ENCODE results near the gene CNTN2.

- TF ChIP-seq, protein P1, sequence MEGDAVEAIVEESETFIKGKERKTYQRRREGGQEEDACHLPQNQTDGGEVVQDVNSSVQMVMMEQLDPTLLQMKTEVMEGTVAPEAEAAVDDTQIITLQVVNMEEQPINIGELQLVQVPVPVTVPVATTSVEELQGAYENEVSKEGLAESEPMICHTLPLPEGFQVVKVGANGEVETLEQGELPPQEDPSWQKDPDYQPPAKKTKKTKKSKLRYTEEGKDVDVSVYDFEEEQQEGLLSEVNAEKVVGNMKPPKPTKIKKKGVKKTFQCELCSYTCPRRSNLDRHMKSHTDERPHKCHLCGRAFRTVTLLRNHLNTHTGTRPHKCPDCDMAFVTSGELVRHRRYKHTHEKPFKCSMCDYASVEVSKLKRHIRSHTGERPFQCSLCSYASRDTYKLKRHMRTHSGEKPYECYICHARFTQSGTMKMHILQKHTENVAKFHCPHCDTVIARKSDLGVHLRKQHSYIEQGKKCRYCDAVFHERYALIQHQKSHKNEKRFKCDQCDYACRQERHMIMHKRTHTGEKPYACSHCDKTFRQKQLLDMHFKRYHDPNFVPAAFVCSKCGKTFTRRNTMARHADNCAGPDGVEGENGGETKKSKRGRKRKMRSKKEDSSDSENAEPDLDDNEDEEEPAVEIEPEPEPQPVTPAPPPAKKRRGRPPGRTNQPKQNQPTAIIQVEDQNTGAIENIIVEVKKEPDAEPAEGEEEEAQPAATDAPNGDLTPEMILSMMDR (IDR thresholded peaks at IDR 0.05), result no peak
- TF ChIP-seq POLR2A (IDR thresholded peaks at IDR 0.05), result no peak
Measured at GRCh38 chr1:205037539-205037938, 5.5 kb upstream of the CNTN2 start.

Data from ovary (tissue), 3 donors.